Measurements from ENCODE around the gene DGKZ. TPM values are rescaled to one million over a fixed set of nuclear protein-coding genes. Genes with fewer than 3 reads are reported as not detected.

Gene DGKZ
- total and polyA plus RNA-seq, 10 of the 15 experiments (the other 5 are each of a cell fraction or from before 2014, with no cell fraction given), result 0.50 to 78.4 (median 39.5) TPM

- Histone ChIP-seq H3K36me3 (ENCODE audit: control insufficient read depth in 2 of 2, insufficient read depth in 2 of 2, low read length in 1 of 2) (peaks cover 0 to 3% of the 10 kb centered on the region in 2 experiments; a peak in 2 of 4 replicates), H3K9me3 (replicated peaks; ENCODE audit: control insufficient read depth, insufficient read depth, low read length) (no peaks in the 10 kb centered on the region), H4K20me1 (ENCODE audit: control insufficient read depth, insufficient read depth) (no peaks in the 10 kb centered on the region), H3K4me1 (ENCODE audit: control insufficient read depth, insufficient read depth, low read length) (peaks cover 8% of the 10 kb centered on the region), H3K27ac (ENCODE audit: control insufficient read depth, insufficient read depth) (no peak overlapping the region), H3K4me2 (ENCODE audit: control insufficient read depth, insufficient read depth) (no peak overlapping the region; the same call in none of the 2 replicates), H2AFZ (ENCODE audit: control insufficient read depth, low read depth, low read length) (no peak overlapping the region), H3K9ac (ENCODE audit: control insufficient read depth, insufficient read depth, low read length) (no peak overlapping the region), H3K27me3 (replicated peaks in 1 of 2; ENCODE audit: control insufficient read depth in 2 of 2, insufficient read depth in 2 of 2, low read length in 1 of 2) (peaks cover 7 to 17% of the 10 kb centered on the region in 2 experiments), H3K4me3 (no peak overlapping the region), H3K79me2 (ENCODE audit: control insufficient read depth, insufficient read depth, low read length) (no peaks in the 10 kb centered on the region)
- DNase-seq (ENCODE audit: low read depth, low spot score), result no peak
- in situ Hi-C loops (cut with MboI) (no loop called here), intact Hi-C loops (cut with micrococcal nuclease; ENCODE audit: unreplicated experiment) (no loop called here)
- RAD21 ChIA-PET (ENCODE audit: unreplicated experiment), result interaction anchor here (0.7 to 0.9 kb wide), 2 partner anchors 23 to 30 kb away, joined by 3 read pairs; no protein-coding TSS in a partner anchor
- WGBS (ENCODE audit: insufficient coverage, insufficient replicate concordance, low lambda C conversion rate, missing lambda C conversion rate), result 68% methylated on average over 15 of the region's 18 CpGs
- SMC1A ChIA-PET (ENCODE audit: uncharacterized antibody, unreplicated experiment), result interaction anchor here (0.6 to 1.2 kb wide), 3 partner anchors 10 to 235 kb away, joined by 3 read pairs; partner anchors contain the start of genes ATG13 and HARBI1
- FAIRE-seq, result no peak
- TF ChIP-seq CHD4 (IDR thresholded peaks at IDR 0.05), result no peak
- no peak for TF ChIP-seq ZNF274 (IDR thresholded peaks at IDR 0.05; ENCODE audit: insufficient read depth, insufficient read length)
- TF ChIP-seq IKZF1 (conservative IDR thresholded peaks at IDR 0.05), result peak; percentile 20; the same call in 1 of the 2 replicates
- TF ChIP-seq SMARCA5 (IDR thresholded peaks at IDR 0.05), result no peak
- TF ChIP-seq CBX5 (IDR thresholded peaks at IDR 0.05; ENCODE audit: low read depth), result no peak
- TF ChIP-seq EED (IDR thresholded peaks at IDR 0.05; ENCODE audit: low read depth), result 0 out of 2 replicates have a peak, but pooled peaks have one; percentile 37
- TF ChIP-seq IRF5 (IDR thresholded peaks at IDR 0.05; ENCODE audit: borderline replicate concordance), result no peak
- TF ChIP-seq POLR2AphosphoS5 (IDR thresholded peaks at IDR 0.05; ENCODE audit: low read length), result no peak
- no peak for TF ChIP-seq RFX5 (IDR thresholded peaks at IDR 0.05; ENCODE audit: low read depth, low read length)
- TF ChIP-seq JUNB (IDR thresholded peaks at IDR 0.05), result no peak
- peak in 2 of 3 experiments; percentile 17 to 26; a peak in 3 of 6 replicates for TF ChIP-seq CTCF (IDR thresholded peaks at IDR 0.05 in 2 of 3, conservative IDR thresholded peaks at IDR 0.05 in 1 of 3; ENCODE audit: control insufficient read depth in 2 of 3, extremely low read depth in 1 of 3, insufficient read depth in 1 of 3, low read depth in 3 of 3, low read length in 3 of 3)
- no peak for TF ChIP-seq RBBP5 (conservative IDR thresholded peaks at IDR 0.05)
- no peak for TF ChIP-seq TAF1 (IDR thresholded peaks at IDR 0.05; ENCODE audit: borderline replicate concordance, low read depth, low read length)
- no peak for TF ChIP-seq CREB1 (IDR thresholded peaks at IDR 0.05; ENCODE audit: low read depth)
- no peak for TF ChIP-seq CHD1 (IDR thresholded peaks at IDR 0.05; ENCODE audit: low read depth, low read length)
- TF ChIP-seq NRF1 (conservative IDR thresholded peaks at IDR 0.05; ENCODE audit: low read depth, low read length), result no peak
- TF ChIP-seq ELK1 (IDR thresholded peaks at IDR 0.05; ENCODE audit: low read depth, low read length), result no peak
- no peak for TF ChIP-seq E4F1 (IDR thresholded peaks at IDR 0.05; ENCODE audit: borderline replicate concordance, partially characterized antibody)
- CTCF ChIA-PET, result interaction anchor here (0.9 to 1.8 kb wide), 12 partner anchors 13 to 235 kb away, joined by 3 to 9 read pairs (median 4); no protein-coding TSS in a partner anchor
- POLR2A ChIA-PET, result interaction anchor here (0.6 kb wide), 2 partner anchors 32 to 95 kb away, joined by 4 to 6 read pairs; no protein-coding TSS in a partner anchor
- no peak for ATAC-seq
- no TSS peak for BruUV-seq (replicated peaks)
These were observed 35.6 kb downstream of the DGKZ start for GRCh38 chr11:46382646-46383403.

Measured in GM12878 (cell line).